Measurements from ENCODE around the gene PPP1R15B.
A peak's percentile ranks its signal among the peaks of the same experiment; 100 is the strongest.

PPP1R15B gene

GRCh38 chr1:204441558-204441957, 29.9 kb upstream of the PPP1R15B start:
- H3K4me3 ChIP-seq (ENCODE audit: low read depth, low read length), result no peak overlapping the region
- ChIA-PET POLR2A (no interaction called here), CTCF (interaction anchor here (1.1 to 30.9 kb wide), 5 partner anchors 6 to 59 kb away, joined by 3 to 1052 read pairs (median 369); partner anchors contain the start of gene PIK3C2B)
- TF ChIP-seq CTCF (IDR thresholded peaks at IDR 0.05; ENCODE audit: insufficient read depth, low read length, missing control alignments), result no peak
- DNase-seq (ENCODE audit: low read depth, low spot score), result no peak

GRCh38 chr1:204439621-204440375, 28.2 kb upstream of the PPP1R15B start:
- POLR2A ChIA-PET, result no interaction called here
- no peak for DNase-seq (ENCODE audit: low read depth, low spot score)
- no peak for TF ChIP-seq CTCF (IDR thresholded peaks at IDR 0.05; ENCODE audit: insufficient read depth, low read length, missing control alignments)
- H3K4me3 ChIP-seq (ENCODE audit: low read depth, low read length), result no peak overlapping the region
- CTCF ChIA-PET, result interaction anchor here (2.1 to 30.9 kb wide), 5 partner anchors 6 to 60 kb away, joined by 7 to 1052 read pairs (median 369); partner anchors contain the start of gene PIK3C2B

- POLR2A ChIA-PET, result interaction anchor here (0.6 to 1.1 kb wide), 2 partner anchors 22 to 56 kb away, joined by 3 to 6 read pairs; partner anchors contain the start of gene PIK3C2B
- no peak overlapping the region for H3K4me3 ChIP-seq (ENCODE audit: low read depth, low read length)
- peak; percentile 99 for DNase-seq (ENCODE audit: low read depth, low spot score)
- TF ChIP-seq CTCF (IDR thresholded peaks at IDR 0.05; ENCODE audit: insufficient read depth, low read length, missing control alignments), result no peak
- CTCF ChIA-PET, result interaction anchor here (0.9 to 30.9 kb wide), 9 partner anchors 4 to 368 kb away, joined by 3 to 1052 read pairs (median 7); partner anchors contain the start of gene PIK3C2B
These were observed 27.0 kb upstream of the PPP1R15B start for GRCh38 chr1:204438628-204439027.

- DNase-seq (ENCODE audit: low read depth, low spot score), result no peak
- ChIA-PET CTCF (interaction anchor here (0.9 to 30.9 kb wide), 10 partner anchors 4 to 369 kb away, joined by 3 to 1052 read pairs (median 6); partner anchors contain the start of gene PIK3C2B), POLR2A (interaction anchor here (0.6 to 1.1 kb wide), 2 partner anchors 21 to 56 kb away, joined by 3 to 6 read pairs; partner anchors contain the start of gene PIK3C2B)
- TF ChIP-seq CTCF (IDR thresholded peaks at IDR 0.05; ENCODE audit: insufficient read depth, low read length, missing control alignments), result no peak
- no peak overlapping the region for H3K4me3 ChIP-seq (ENCODE audit: low read depth, low read length)
These were observed 26.4 kb upstream of the PPP1R15B start for GRCh38 chr1:204437796-204438570.

- no peak overlapping the region for H3K4me3 ChIP-seq (ENCODE audit: low read depth, low read length)
- ChIA-PET CTCF (interaction anchor here (0.9 to 30.9 kb wide), 8 partner anchors 8 to 64 kb away, joined by 3 to 1052 read pairs (median 5); partner anchors contain the start of gene PIK3C2B), POLR2A (no interaction called here)
- TF ChIP-seq CTCF (IDR thresholded peaks at IDR 0.05; ENCODE audit: insufficient read depth, low read length, missing control alignments), result no peak
- DNase-seq (ENCODE audit: low read depth, low spot score), result no peak
These were observed 24.3 kb upstream of the PPP1R15B start for GRCh38 chr1:204435872-204436271.

Data from AG04449 (cell line).